Thymus (tissue), 2 donors: ENCODE results near the gene CHODL. TPM values are rescaled to one million over a fixed set of nuclear protein-coding genes. Genes with fewer than 3 reads are reported as not detected.

Experiments
- polyA plus RNA-seq: library from polyadenylated mRNA; stranded (reverse); fragments of 200-250 nt; gene quantifications from one replicate; pipeline ENCODE4 v1.2.3, GENCODE V29; 2013
- total RNA-seq: library from RNA; stranded (reverse); fragments of 120-200 nt; gene quantifications from one replicate; pipeline ENCODE4 v1.2.4, GENCODE V29; 2013
- donor health status: healthy.

CHODL gene
- total and polyA plus RNA-seq, 2 donors = 0.66 to 0.76 TPM

Other genes with a start within 250 kb of the CHODL start
- under 0.01 TPM for gene TMPRSS15, start 159.0 kb downstream of the CHODL start, total RNA-seq
- 0.02 TPM for gene TMPRSS15, start 159.0 kb downstream of the CHODL start, polyA plus RNA-seq